GM03348 (cell line): Measurements from ENCODE around the gene PSMC2.
"Not testable (repeated sequence)": the region's sequence is repeated elsewhere in the genome, so short reads cannot be mapped to it uniquely, and the experiment has no call there.

Experiments used
- DNase-seq: peaks from one replicate; pipeline ENCODE4 v3.0.0; 2012; ENCODE audit warnings: low spot score

PSMC2 gene

GRCh38 chr7:103379270-103379975 is 32.0 kb downstream of the PSMC2 start:
- no peak for DNase-seq

- no peak for DNase-seq
Measured at GRCh38 chr7:103380395-103381191, 33.1 kb downstream of the PSMC2 start.

GRCh38 chr7:103381280-103382031 is 34.0 kb downstream of the PSMC2 start:
- DNase-seq = no peak

GRCh38 chr7:103382032-103382402 is 34.6 kb downstream of the PSMC2 start:
- DNase-seq = no peak

- DNase-seq = no peak
Measured at GRCh38 chr7:103387242-103387641, 39.8 kb downstream of the PSMC2 start.

GRCh38 chr7:103388469-103389140 is 41.2 kb downstream of the PSMC2 start:
- DNase-seq = no peak

- DNase-seq = no peak
Measured at GRCh38 chr7:103389263-103389662, 41.8 kb downstream of the PSMC2 start.

GRCh38 chr7:103391150-103391549 is 43.7 kb downstream of the PSMC2 start:
- DNase-seq = no peak

- no peak for DNase-seq
Measured at GRCh38 chr7:103391976-103392375, 44.5 kb downstream of the PSMC2 start.

- no peak for DNase-seq
Measured at GRCh38 chr7:103394566-103394965, 47.1 kb downstream of the PSMC2 start.

GRCh38 chr7:103395071-103395470 is 47.6 kb downstream of the PSMC2 start:
- DNase-seq = no peak

GRCh38 chr7:103396471-103396870 is 49.0 kb downstream of the PSMC2 start:
- DNase-seq = no peak

GRCh38 chr7:103398483-103399127 is 51.2 kb downstream of the PSMC2 start:
- no peak for DNase-seq

- DNase-seq = not testable (repeated sequence)
Measured at GRCh38 chr7:103399687-103400086, 52.2 kb downstream of the PSMC2 start.

- not testable (repeated sequence) for DNase-seq
Measured at GRCh38 chr7:103405789-103406613, 58.6 kb downstream of the PSMC2 start.

GRCh38 chr7:103412151-103412550 is 64.7 kb downstream of the PSMC2 start:
- no peak for DNase-seq

GRCh38 chr7:103413407-103413806 is 66.0 kb downstream of the PSMC2 start:
- DNase-seq = no peak

- DNase-seq = no peak
Measured at GRCh38 chr7:103418241-103418640, 70.8 kb downstream of the PSMC2 start.
